Gastrocnemius medialis (tissue), 4 donors: ENCODE results near the gene PIGV. TPM values are rescaled to one million over a fixed set of nuclear protein-coding genes. Genes with fewer than 3 reads are reported as not detected.

Experiments
- ATAC-seq, 2 donors: fragments of 150-250 bp; one replicate each; pipeline ENCODE4 v1.9.1; 2016
- DNase-seq, 2 donors: peaks; one replicate each; pipeline ENCODE4 v3.0.0-alpha.2; 2019
- H3K27ac ChIP-seq, 4 donors: fragments of 200-600 bp; sonication (generic); 1 replicate in 1 of 4; 2 replicates in 3 of 4; pipeline ENCODE4 v1.5.1; 2016 to 2018; ENCODE audit warnings: mild to moderate bottlenecking in 2 of 4, moderate library complexity in 1 of 4
- H3K27me3 ChIP-seq, 3 donors: fragments of 200-600 bp; sonication (generic) in 2 of 3; 1 replicate in 1 of 3; 2 replicates in 2 of 3; pipeline versions ENCODE4 v1.5.1 to v1.6.0; 2016 to 2019; ENCODE audit warnings: mild to moderate bottlenecking in 1 of 3, moderate library complexity in 1 of 3
- H3K36me3 ChIP-seq, 2 donors: fragments of 200-600 bp; sonication (generic) in 1 of 2; one replicate each; pipeline ENCODE4 v1.5.1; 2017 to 2018
- H3K4me1 ChIP-seq, 2 donors: fragments of 200-600 bp; sonication (generic) in 1 of 2; one replicate each; pipeline ENCODE4 v1.5.1; 2016 to 2017; ENCODE audit warnings: mild to moderate bottlenecking in 2 of 2
- H3K4me3 ChIP-seq, 4 donors: fragments of 200-600 bp; sonication (generic) in 3 of 4; 1 replicate in 1 of 4; 2 replicates in 3 of 4; pipeline ENCODE4 v1.5.1; 2016 to 2019; ENCODE audit warnings: mild to moderate bottlenecking in 2 of 4
- H3K9me3 ChIP-seq, 3 donors: fragments of 200-600 bp; sonication (generic) in 2 of 3; 1 replicate in 1 of 3; 2 replicates in 2 of 3; pipeline ENCODE4 v1.5.1; 2016 to 2019
- POLR2A ChIP-seq, 2 donors: fragments of 450-650 bp; IDR thresholded peaks; one replicate each; pipeline ENCODE4 v1.6.1; 2017; ENCODE audit warnings: antibody characterized with exemption in 2 of 2, mild to moderate bottlenecking in 2 of 2, moderate library complexity in 2 of 2
- in situ Hi-C, 4 donors: fragments of 200-750 bp; cut with MboI; loops; one replicate each; pipeline versions ENCODE4 v1.15.0 to v1.8.0; 2017; ENCODE audit warnings: low sequenced_read_pairs in 4 of 4
- intact Hi-C: fragments of 100-400 bp; cut with DNase I; formaldehyde crosslinking; loops from one replicate; pipeline ENCODE4 v1.15.1; 2023; ENCODE audit warnings: low total_unique reads
- total RNA-seq, 4 donors: library from RNA; depleted of rRNA; stranded (reverse); fragments of >200 nt; gene quantifications; one replicate each; pipeline versions ENCODE4 v1.1.0 to v1.2.3, GENCODE V29; 2016
- TF ChIP-seq, protein P1 (sequence below), 5 experiments: fragments of 450-650 bp in 3 of 5; fragments of 200-600 bp in 2 of 5; sonication (generic) in 2 of 5; IDR thresholded peaks in 4 of 5; conservative IDR thresholded peaks in 1 of 5; 1 replicate in 4 of 5; 2 replicates in 1 of 5; pipeline ENCODE4 v1.5.1; 2016 to 2019; ENCODE audit warnings: antibody characterized with exemption in 5 of 5, mild to moderate bottlenecking in 3 of 5, moderate library complexity in 3 of 5

PIGV gene
- total RNA-seq, 4 donors from 2014 or later: 2.9 to 16.0 (median 5.8) TPM

DNA sequence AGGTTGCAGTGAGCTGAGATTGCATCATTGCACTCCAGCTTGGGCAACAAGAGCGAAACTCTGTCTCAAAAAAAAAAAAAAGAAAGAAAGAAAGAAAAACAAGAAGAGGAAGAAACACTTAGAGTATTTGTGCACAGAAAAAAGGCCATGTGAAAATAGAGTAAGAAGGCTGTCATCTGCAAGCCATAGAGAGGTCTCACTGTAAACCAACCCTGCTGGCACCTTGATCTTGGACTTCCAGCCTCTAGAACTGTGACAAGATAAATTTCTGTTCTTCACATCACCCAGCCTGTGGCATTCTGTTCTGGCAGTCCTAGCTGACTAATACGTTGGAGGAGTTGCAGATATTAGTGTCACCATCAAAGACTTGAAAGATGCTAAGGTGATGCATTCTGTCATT is 26.6 kb downstream of the PIGV start:
- Histone ChIP-seq H3K4me3 (no peak overlapping the region), H3K36me3 (no peaks in the 10 kb centered on the region), H3K27me3 (no peaks in the 10 kb centered on the region), H3K4me1 (no peaks in the 10 kb centered on the region), H3K9me3 (no peaks in the 10 kb centered on the region), H3K27ac (no peak overlapping the region)
- no peak for ATAC-seq
- no peak for DNase-seq
- intact Hi-C loops: loop anchor here (5.0 kb wide), 1 partner anchor 63 kb away; no protein-coding TSS in a partner anchor
- TF ChIP-seq POLR2A (IDR thresholded peaks at IDR 0.05): no peak
- TF ChIP-seq, protein P1, sequence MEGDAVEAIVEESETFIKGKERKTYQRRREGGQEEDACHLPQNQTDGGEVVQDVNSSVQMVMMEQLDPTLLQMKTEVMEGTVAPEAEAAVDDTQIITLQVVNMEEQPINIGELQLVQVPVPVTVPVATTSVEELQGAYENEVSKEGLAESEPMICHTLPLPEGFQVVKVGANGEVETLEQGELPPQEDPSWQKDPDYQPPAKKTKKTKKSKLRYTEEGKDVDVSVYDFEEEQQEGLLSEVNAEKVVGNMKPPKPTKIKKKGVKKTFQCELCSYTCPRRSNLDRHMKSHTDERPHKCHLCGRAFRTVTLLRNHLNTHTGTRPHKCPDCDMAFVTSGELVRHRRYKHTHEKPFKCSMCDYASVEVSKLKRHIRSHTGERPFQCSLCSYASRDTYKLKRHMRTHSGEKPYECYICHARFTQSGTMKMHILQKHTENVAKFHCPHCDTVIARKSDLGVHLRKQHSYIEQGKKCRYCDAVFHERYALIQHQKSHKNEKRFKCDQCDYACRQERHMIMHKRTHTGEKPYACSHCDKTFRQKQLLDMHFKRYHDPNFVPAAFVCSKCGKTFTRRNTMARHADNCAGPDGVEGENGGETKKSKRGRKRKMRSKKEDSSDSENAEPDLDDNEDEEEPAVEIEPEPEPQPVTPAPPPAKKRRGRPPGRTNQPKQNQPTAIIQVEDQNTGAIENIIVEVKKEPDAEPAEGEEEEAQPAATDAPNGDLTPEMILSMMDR (IDR thresholded peaks at IDR 0.05 in 4 of 5, conservative IDR thresholded peaks at IDR 0.05 in 1 of 5): no peak
- in situ Hi-C loops: no loop called here

GRCh38 chr1:26814893-26815292 is 27.1 kb downstream of the PIGV start:
- Histone ChIP-seq H3K4me3 (no peak overlapping the region), H3K4me1 (no peaks in the 10 kb centered on the region), H3K27me3 (no peaks in the 10 kb centered on the region), H3K9me3 (no peaks in the 10 kb centered on the region), H3K36me3 (no peaks in the 10 kb centered on the region), H3K27ac (no peak overlapping the region)
- ATAC-seq (no peak), DNase-seq (no peak)
- in situ Hi-C loops (no loop called here), intact Hi-C loops (loop anchor here (5.0 kb wide), 1 partner anchor 62 kb away; no protein-coding TSS in a partner anchor)
- TF ChIP-seq, protein P1 (IDR thresholded peaks at IDR 0.05 in 4 of 5, conservative IDR thresholded peaks at IDR 0.05 in 1 of 5): no peak
- TF ChIP-seq POLR2A (IDR thresholded peaks at IDR 0.05): no peak

DNA sequence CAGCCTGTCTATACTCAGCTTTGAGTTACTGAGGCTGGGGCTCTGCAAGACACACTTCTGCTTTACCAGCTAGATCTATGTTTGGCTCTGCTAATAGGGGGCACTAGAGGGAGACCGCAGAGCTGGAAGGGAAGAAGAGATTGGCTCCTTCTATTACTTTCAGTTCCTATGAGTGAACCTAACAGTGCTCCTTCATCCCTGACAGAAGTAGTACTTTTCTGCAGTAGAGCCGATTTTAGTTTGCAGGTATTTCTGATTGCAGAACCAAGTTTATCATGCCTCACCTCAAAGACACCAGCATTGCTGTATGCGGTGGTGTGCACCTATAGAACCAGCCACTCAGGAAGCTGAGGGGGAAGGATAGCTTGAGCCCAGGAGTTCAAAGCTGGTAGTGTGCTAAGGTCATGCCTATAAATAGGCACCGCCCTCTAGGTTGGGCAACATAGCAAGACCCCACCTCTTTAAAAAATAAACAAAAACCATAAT is 33.1 kb downstream of the PIGV start:
- DNase-seq: no peak
- H3K36me3 ChIP-seq: no peaks in the 10 kb centered on the region
- no peaks in the 10 kb centered on the region for H3K27me3 ChIP-seq
- in situ Hi-C loops: no loop called here
- peaks cover 0 to 2% of the 10 kb centered on the region in 2 donors for H3K4me1 ChIP-seq
- ATAC-seq: no peak
- H3K27ac ChIP-seq: no peak overlapping the region
- no peaks in the 10 kb centered on the region for H3K9me3 ChIP-seq
- TF ChIP-seq POLR2A (IDR thresholded peaks at IDR 0.05): no peak
- TF ChIP-seq, protein P1 (IDR thresholded peaks at IDR 0.05 in 4 of 5, conservative IDR thresholded peaks at IDR 0.05 in 1 of 5): no peak
- no peak overlapping the region for H3K4me3 ChIP-seq
- intact Hi-C loops: no loop called here

- no peaks in the 10 kb centered on the region for H3K9me3 ChIP-seq
- intact Hi-C loops (no loop called here), in situ Hi-C loops (no loop called here)
- ATAC-seq (no peak), DNase-seq (no peak)
- TF ChIP-seq, protein P1 (IDR thresholded peaks at IDR 0.05 in 4 of 5, conservative IDR thresholded peaks at IDR 0.05 in 1 of 5): no peak
- TF ChIP-seq POLR2A (IDR thresholded peaks at IDR 0.05): no peak
- H3K27me3 ChIP-seq: no peaks in the 10 kb centered on the region
- peaks cover 8 to 11% of the 10 kb centered on the region in 2 donors for H3K4me1 ChIP-seq
- H3K4me3 ChIP-seq: no peak overlapping the region
- H3K36me3 ChIP-seq: no peaks in the 10 kb centered on the region
- H3K27ac ChIP-seq: no peak overlapping the region
These were observed 35.1 kb downstream of the PIGV start for GRCh38 chr1:26822737-26823395.
